K562 (cell line): ENCODE measurements around the gene NEDD4L.

Experiments
- KLF16 ChIP-seq: IDR thresholded peaks from 2 replicates; pipeline ENCODE4 v1.6.1; 2016; ENCODE audit warnings: antibody characterized with exemption
- MAFK ChIP-seq: IDR thresholded peaks from 2 replicates; pipeline ENCODE4 v1.6.1; 2011; ENCODE audit warnings: low read length, improper control_type of control experiment
- NKRF ChIP-seq: fragments of 450-650 bp; IDR thresholded peaks from 2 replicates; pipeline ENCODE4 v1.6.1; 2016; ENCODE audit warnings: borderline replicate concordance
- POLR2A ChIP-seq: fragments of 450-650 bp; conservative IDR thresholded peaks from 2 replicates; pipeline ENCODE4 v1.6.1; 2016
- SMAD1 ChIP-seq: fragments of 150-350 bp; IDR thresholded peaks from 2 replicates; pipeline ENCODE4 v1.6.1; 2014; ENCODE audit warnings: low read length, low read depth; ENCODE audit not compliant: partially characterized antibody

- TF ChIP-seq NKRF (no peak), MAFK (no peak), SMAD1 (no peak), KLF16 (no peak), POLR2A (no peak)
These were observed 348.4 kb downstream of the NEDD4L start for GRCh38 chr18:58392324-58393000.
